Measurements from ENCODE around the gene RFX2. TPM values are rescaled to one million over a fixed set of nuclear protein-coding genes. Genes with fewer than 3 reads are reported as not detected.

Gene RFX2
- total and polyA plus RNA-seq, 9 of the 15 experiments (the other 6 are each of a cell fraction or from before 2014, with no cell fraction given), result 3.6 to 18.7 (median 8.7) TPM

GRCh38 chr19:5988517-5989387 is 121.5 kb downstream of the RFX2 start:
- Histone ChIP-seq H3K4me1 (replicated peaks in 1 of 2; ENCODE audit: control insufficient read depth in 2 of 2, insufficient read depth in 2 of 2, low read length in 2 of 2) (peaks cover 33 to 34% of the 10 kb centered on the region in 2 experiments), H4K20me1 (replicated peaks; ENCODE audit: control insufficient read depth, insufficient read depth, low read length) (no peaks in the 10 kb centered on the region), H3K9me1 (ENCODE audit: control insufficient read depth, insufficient read depth, low read length) (no peaks in the 10 kb centered on the region), H3K4me2 (ENCODE audit: insufficient read depth, low read length) (no peak overlapping the region), H3K27ac (ENCODE audit: extremely low read depth, low read depth, low read length) (no peak overlapping the region), H3K79me2 (ENCODE audit: control insufficient read depth, insufficient read depth, low read length) (no peaks in the 10 kb centered on the region), H3K27me3 (ENCODE audit: control insufficient read depth in 2 of 2, insufficient read depth in 2 of 2, low read length in 2 of 2) (no peaks in the 10 kb centered on the region), H2AFZ (ENCODE audit: low read depth, low read length) (0 out of 2 replicates have a peak overlapping the region, but pooled peaks have one; percentile 8), H3K36me3 (ENCODE audit: control insufficient read depth, insufficient read depth, low read length) (no peaks in the 10 kb centered on the region), H3K4me3 (no peak overlapping the region), H3K9ac (ENCODE audit: insufficient read depth in 1 of 2, low read depth in 2 of 2, low read length in 2 of 2) (no peak overlapping the region), H3K9me3 (replicated peaks; ENCODE audit: control insufficient read depth, insufficient read depth, low read depth, low read length) (no peaks in the 10 kb centered on the region)
- ChIA-PET POLR2A (interaction anchor here (0.6 to 4.2 kb wide), 6 partner anchors 10 to 359 kb away, joined by 3 to 36 read pairs (median 4); partner anchors contain the start of genes DUS3L and RANBP3), CTCF (ENCODE audit: low intra/inter-chr PET ratio) (interaction anchor here (0.6 kb wide), 1 partner anchor 104 kb away, joined by 6 read pairs; no protein-coding TSS in a partner anchor)
- WGBS (ENCODE audit: insufficient coverage, low coverage, missing lambda C conversion rate), result 60% methylated on average over 8 of the region's 8 CpGs
- in situ Hi-C loops (cut with MboI), result no loop called here
- ATAC-seq, result peak; percentile 67
- intact Hi-C loops (cut with micrococcal nuclease), result loop anchor here (10.0 kb wide), 1 partner anchor 184 kb away; the partner anchor contains the start of gene NRTN
- BruUV-seq (replicated peaks), result no TSS peak
- DNase-seq (ENCODE audit: extremely low read depth in 1 of 4, low spot score in 3 of 4), result peak in 1 of 4 experiments; percentile 36
- no peak for FAIRE-seq
- no peak for TF ChIP-seq ZNF280A (IDR thresholded peaks at IDR 0.05; ENCODE audit: low read depth, partially characterized antibody)
- no peak for TF ChIP-seq HNRNPL (IDR thresholded peaks at IDR 0.05; ENCODE audit: low read depth, low read length)
- no peak for TF ChIP-seq ZNF253 (CRISPR knock-in tag; conservative IDR thresholded peaks at IDR 0.05)
- TF ChIP-seq, protein P1, sequence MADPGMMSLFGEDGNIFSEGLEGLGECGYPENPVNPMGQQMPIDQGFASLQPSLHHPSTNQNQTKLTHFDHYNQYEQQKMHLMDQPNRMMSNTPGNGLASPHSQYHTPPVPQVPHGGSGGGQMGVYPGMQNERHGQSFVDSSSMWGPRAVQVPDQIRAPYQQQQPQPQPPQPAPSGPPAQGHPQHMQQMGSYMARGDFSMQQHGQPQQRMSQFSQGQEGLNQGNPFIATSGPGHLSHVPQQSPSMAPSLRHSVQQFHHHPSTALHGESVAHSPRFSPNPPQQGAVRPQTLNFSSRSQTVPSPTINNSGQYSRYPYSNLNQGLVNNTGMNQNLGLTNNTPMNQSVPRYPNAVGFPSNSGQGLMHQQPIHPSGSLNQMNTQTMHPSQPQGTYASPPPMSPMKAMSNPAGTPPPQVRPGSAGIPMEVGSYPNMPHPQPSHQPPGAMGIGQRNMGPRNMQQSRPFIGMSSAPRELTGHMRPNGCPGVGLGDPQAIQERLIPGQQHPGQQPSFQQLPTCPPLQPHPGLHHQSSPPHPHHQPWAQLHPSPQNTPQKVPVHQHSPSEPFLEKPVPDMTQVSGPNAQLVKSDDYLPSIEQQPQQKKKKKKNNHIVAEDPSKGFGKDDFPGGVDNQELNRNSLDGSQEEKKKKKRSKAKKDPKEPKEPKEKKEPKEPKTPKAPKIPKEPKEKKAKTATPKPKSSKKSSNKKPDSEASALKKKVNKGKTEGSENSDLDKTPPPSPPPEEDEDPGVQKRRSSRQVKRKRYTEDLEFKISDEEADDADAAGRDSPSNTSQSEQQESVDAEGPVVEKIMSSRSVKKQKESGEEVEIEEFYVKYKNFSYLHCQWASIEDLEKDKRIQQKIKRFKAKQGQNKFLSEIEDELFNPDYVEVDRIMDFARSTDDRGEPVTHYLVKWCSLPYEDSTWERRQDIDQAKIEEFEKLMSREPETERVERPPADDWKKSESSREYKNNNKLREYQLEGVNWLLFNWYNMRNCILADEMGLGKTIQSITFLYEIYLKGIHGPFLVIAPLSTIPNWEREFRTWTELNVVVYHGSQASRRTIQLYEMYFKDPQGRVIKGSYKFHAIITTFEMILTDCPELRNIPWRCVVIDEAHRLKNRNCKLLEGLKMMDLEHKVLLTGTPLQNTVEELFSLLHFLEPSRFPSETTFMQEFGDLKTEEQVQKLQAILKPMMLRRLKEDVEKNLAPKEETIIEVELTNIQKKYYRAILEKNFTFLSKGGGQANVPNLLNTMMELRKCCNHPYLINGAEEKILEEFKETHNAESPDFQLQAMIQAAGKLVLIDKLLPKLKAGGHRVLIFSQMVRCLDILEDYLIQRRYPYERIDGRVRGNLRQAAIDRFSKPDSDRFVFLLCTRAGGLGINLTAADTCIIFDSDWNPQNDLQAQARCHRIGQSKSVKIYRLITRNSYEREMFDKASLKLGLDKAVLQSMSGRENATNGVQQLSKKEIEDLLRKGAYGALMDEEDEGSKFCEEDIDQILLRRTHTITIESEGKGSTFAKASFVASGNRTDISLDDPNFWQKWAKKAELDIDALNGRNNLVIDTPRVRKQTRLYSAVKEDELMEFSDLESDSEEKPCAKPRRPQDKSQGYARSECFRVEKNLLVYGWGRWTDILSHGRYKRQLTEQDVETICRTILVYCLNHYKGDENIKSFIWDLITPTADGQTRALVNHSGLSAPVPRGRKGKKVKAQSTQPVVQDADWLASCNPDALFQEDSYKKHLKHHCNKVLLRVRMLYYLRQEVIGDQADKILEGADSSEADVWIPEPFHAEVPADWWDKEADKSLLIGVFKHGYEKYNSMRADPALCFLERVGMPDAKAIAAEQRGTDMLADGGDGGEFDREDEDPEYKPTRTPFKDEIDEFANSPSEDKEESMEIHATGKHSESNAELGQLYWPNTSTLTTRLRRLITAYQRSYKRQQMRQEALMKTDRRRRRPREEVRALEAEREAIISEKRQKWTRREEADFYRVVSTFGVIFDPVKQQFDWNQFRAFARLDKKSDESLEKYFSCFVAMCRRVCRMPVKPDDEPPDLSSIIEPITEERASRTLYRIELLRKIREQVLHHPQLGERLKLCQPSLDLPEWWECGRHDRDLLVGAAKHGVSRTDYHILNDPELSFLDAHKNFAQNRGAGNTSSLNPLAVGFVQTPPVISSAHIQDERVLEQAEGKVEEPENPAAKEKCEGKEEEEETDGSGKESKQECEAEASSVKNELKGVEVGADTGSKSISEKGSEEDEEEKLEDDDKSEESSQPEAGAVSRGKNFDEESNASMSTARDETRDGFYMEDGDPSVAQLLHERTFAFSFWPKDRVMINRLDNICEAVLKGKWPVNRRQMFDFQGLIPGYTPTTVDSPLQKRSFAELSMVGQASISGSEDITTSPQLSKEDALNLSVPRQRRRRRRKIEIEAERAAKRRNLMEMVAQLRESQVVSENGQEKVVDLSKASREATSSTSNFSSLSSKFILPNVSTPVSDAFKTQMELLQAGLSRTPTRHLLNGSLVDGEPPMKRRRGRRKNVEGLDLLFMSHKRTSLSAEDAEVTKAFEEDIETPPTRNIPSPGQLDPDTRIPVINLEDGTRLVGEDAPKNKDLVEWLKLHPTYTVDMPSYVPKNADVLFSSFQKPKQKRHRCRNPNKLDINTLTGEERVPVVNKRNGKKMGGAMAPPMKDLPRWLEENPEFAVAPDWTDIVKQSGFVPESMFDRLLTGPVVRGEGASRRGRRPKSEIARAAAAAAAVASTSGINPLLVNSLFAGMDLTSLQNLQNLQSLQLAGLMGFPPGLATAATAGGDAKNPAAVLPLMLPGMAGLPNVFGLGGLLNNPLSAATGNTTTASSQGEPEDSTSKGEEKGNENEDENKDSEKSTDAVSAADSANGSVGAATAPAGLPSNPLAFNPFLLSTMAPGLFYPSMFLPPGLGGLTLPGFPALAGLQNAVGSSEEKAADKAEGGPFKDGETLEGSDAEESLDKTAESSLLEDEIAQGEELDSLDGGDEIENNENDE (IDR thresholded peaks at IDR 0.05; ENCODE audit: low read depth, low read length), result peak; percentile 98
- TF ChIP-seq DPF2 (IDR thresholded peaks at IDR 0.05), result peak; percentile 98
- TF ChIP-seq FOXJ2 (tag; IDR thresholded peaks at IDR 0.05), result no peak
- TF ChIP-seq SPI1 (IDR thresholded peaks at IDR 0.05; ENCODE audit: borderline replicate concordance, low read depth, low read length), result no peak
